ENCODE measurements around the gene FXYD2.

FXYD2 gene

GRCh38 chr11:117828611-117829368 is 4.2 kb upstream of the FXYD2 start:
- Histone ChIP-seq H3K79me1 (ENCODE audit: low read length) (no peaks in the 10 kb centered on the region), H3K56ac (ENCODE audit: low read length) (no peak overlapping the region), H4K8ac (ENCODE audit: low read depth, low read length) (no peak overlapping the region), H3K9ac (ENCODE audit: low read length) (no peak overlapping the region), H4K5ac (ENCODE audit: low read length) (no peak overlapping the region), H3K36me3 (ENCODE audit: control insufficient read depth, insufficient read depth, low read length) (no peaks in the 10 kb centered on the region), H2BK5ac (ENCODE audit: low read length) (no peak overlapping the region), H3K4me3 (ENCODE audit: low read length) (no peak overlapping the region), H3K79me2 (ENCODE audit: control insufficient read depth, insufficient read depth, low read length) (no peaks in the 10 kb centered on the region), H2AK5ac (ENCODE audit: low read length) (no peak overlapping the region), H3K27ac (ENCODE audit: low read depth, low read length) (no peak overlapping the region), H3K4me1 (ENCODE audit: control insufficient read depth, low read depth, low read length) (peaks cover 6% of the 10 kb centered on the region), H3K4ac (ENCODE audit: low read depth, low read length) (no peak overlapping the region), H2BK15ac (replicated peaks; ENCODE audit: low read depth) (no peak overlapping the region), H3K18ac (ENCODE audit: low read length) (no peak overlapping the region), H2BK120ac (ENCODE audit: low read depth, low read length) (no peak overlapping the region), H3K4me2 (ENCODE audit: low read length) (no peak overlapping the region), H3K23ac (ENCODE audit: low read length) (no peak overlapping the region), H3K27me3 (ENCODE audit: insufficient read depth, low read length, poor library complexity) (no peaks in the 10 kb centered on the region)
- WGBS (ENCODE audit: extremely low coverage, insufficient coverage, low lambda C conversion rate): no CpG with 5 or more reads among the region's 16 CpGs
- peak; percentile 61 for DNase-seq

GRCh38 chr11:117827521-117828511 is 3.3 kb upstream of the FXYD2 start:
- no peak overlapping the region for H2AK5ac ChIP-seq (ENCODE audit: low read length)
- no peaks in the 10 kb centered on the region for H3K79me2 ChIP-seq (ENCODE audit: control insufficient read depth, insufficient read depth, low read length)
- H2BK5ac ChIP-seq (ENCODE audit: low read length): no peak overlapping the region
- no peak overlapping the region for H3K4me2 ChIP-seq (ENCODE audit: low read length)
- H3K18ac ChIP-seq (ENCODE audit: low read length): no peak overlapping the region
- WGBS (ENCODE audit: extremely low coverage, insufficient coverage, low lambda C conversion rate): no CpG with 5 or more reads among the region's 15 CpGs
- no peak overlapping the region for H3K4me3 ChIP-seq (ENCODE audit: low read length)
- no peak overlapping the region for H3K27ac ChIP-seq (ENCODE audit: low read depth, low read length)
- H3K79me1 ChIP-seq (ENCODE audit: low read length): no peaks in the 10 kb centered on the region
- H3K4ac ChIP-seq (ENCODE audit: low read depth, low read length): no peak overlapping the region
- no peaks in the 10 kb centered on the region for H3K27me3 ChIP-seq (ENCODE audit: insufficient read depth, low read length, poor library complexity)
- no peak overlapping the region for H2BK15ac ChIP-seq (replicated peaks; ENCODE audit: low read depth)
- H3K56ac ChIP-seq (ENCODE audit: low read length): no peak overlapping the region
- H3K9ac ChIP-seq (ENCODE audit: low read length): no peak overlapping the region
- H3K4me1 ChIP-seq (ENCODE audit: control insufficient read depth, low read depth, low read length): peaks cover 13% of the 10 kb centered on the region
- H3K36me3 ChIP-seq (ENCODE audit: control insufficient read depth, insufficient read depth, low read length): no peaks in the 10 kb centered on the region
- no peak overlapping the region for H4K5ac ChIP-seq (ENCODE audit: low read length)
- H3K23ac ChIP-seq (ENCODE audit: low read length): no peak overlapping the region
- no peak overlapping the region for H4K8ac ChIP-seq (ENCODE audit: low read depth, low read length)
- DNase-seq: no peak
- H2BK120ac ChIP-seq (ENCODE audit: low read depth, low read length): no peak overlapping the region

GRCh38 chr11:117826832-117827231 is 2.3 kb upstream of the FXYD2 start:
- no peak overlapping the region for H3K23ac ChIP-seq (ENCODE audit: low read length)
- H3K36me3 ChIP-seq (ENCODE audit: control insufficient read depth, insufficient read depth, low read length): no peaks in the 10 kb centered on the region
- no peak overlapping the region for H4K5ac ChIP-seq (ENCODE audit: low read length)
- no peak for DNase-seq
- H3K27ac ChIP-seq (ENCODE audit: low read depth, low read length): no peak overlapping the region
- H2AK5ac ChIP-seq (ENCODE audit: low read length): no peak overlapping the region
- no peaks in the 10 kb centered on the region for H3K79me1 ChIP-seq (ENCODE audit: low read length)
- H3K56ac ChIP-seq (ENCODE audit: low read length): no peak overlapping the region
- no peak overlapping the region for H3K9ac ChIP-seq (ENCODE audit: low read length)
- no peaks in the 10 kb centered on the region for H3K79me2 ChIP-seq (ENCODE audit: control insufficient read depth, insufficient read depth, low read length)
- WGBS (ENCODE audit: extremely low coverage, insufficient coverage, low lambda C conversion rate): no CpG with 5 or more reads among the region's 3 CpGs
- H2BK5ac ChIP-seq (ENCODE audit: low read length): no peak overlapping the region
- no peak overlapping the region for H4K8ac ChIP-seq (ENCODE audit: low read depth, low read length)
- no peaks in the 10 kb centered on the region for H3K27me3 ChIP-seq (ENCODE audit: insufficient read depth, low read length, poor library complexity)
- no peak overlapping the region for H3K4me2 ChIP-seq (ENCODE audit: low read length)
- H2BK15ac ChIP-seq (replicated peaks; ENCODE audit: low read depth): no peak overlapping the region
- no peak overlapping the region for H2BK120ac ChIP-seq (ENCODE audit: low read depth, low read length)
- peaks cover 20% of the 10 kb centered on the region for H3K4me1 ChIP-seq (ENCODE audit: control insufficient read depth, low read depth, low read length)
- no peak overlapping the region for H3K4ac ChIP-seq (ENCODE audit: low read depth, low read length)
- no peak overlapping the region for H3K18ac ChIP-seq (ENCODE audit: low read length)
- H3K4me3 ChIP-seq (ENCODE audit: low read length): no peak overlapping the region

GRCh38 chr11:117826190-117826570 is 1.6 kb upstream of the FXYD2 start:
- Histone ChIP-seq H2BK5ac (ENCODE audit: low read length) (no peak overlapping the region), H4K5ac (ENCODE audit: low read length) (no peak overlapping the region), H3K4me2 (ENCODE audit: low read length) (no peak overlapping the region), H3K79me1 (ENCODE audit: low read length) (no peaks in the 10 kb centered on the region), H3K18ac (ENCODE audit: low read length) (no peak overlapping the region), H3K23ac (ENCODE audit: low read length) (no peak overlapping the region), H3K27me3 (ENCODE audit: insufficient read depth, low read length, poor library complexity) (no peaks in the 10 kb centered on the region), H2AK5ac (ENCODE audit: low read length) (no peak overlapping the region), H3K79me2 (ENCODE audit: control insufficient read depth, insufficient read depth, low read length) (no peaks in the 10 kb centered on the region), H3K4ac (ENCODE audit: low read depth, low read length) (no peak overlapping the region), H3K4me3 (ENCODE audit: low read length) (no peak overlapping the region), H3K4me1 (ENCODE audit: control insufficient read depth, low read depth, low read length) (peaks cover 20% of the 10 kb centered on the region), H3K36me3 (ENCODE audit: control insufficient read depth, insufficient read depth, low read length) (no peaks in the 10 kb centered on the region), H2BK120ac (ENCODE audit: low read depth, low read length) (no peak overlapping the region), H3K27ac (ENCODE audit: low read depth, low read length) (no peak overlapping the region), H3K9ac (ENCODE audit: low read length) (no peak overlapping the region), H3K56ac (ENCODE audit: low read length) (no peak overlapping the region), H4K8ac (ENCODE audit: low read depth, low read length) (no peak overlapping the region), H2BK15ac (replicated peaks; ENCODE audit: low read depth) (no peak overlapping the region)
- no peak for DNase-seq
- no CpG with 5 or more reads among the region's 10 CpGs for WGBS (ENCODE audit: extremely low coverage, insufficient coverage, low lambda C conversion rate)

- Histone ChIP-seq H3K18ac (ENCODE audit: low read length) (no peak overlapping the region), H3K4me1 (ENCODE audit: control insufficient read depth, low read depth, low read length) (peaks cover 16% of the 10 kb centered on the region), H3K9ac (ENCODE audit: low read length) (no peak overlapping the region), H2AK5ac (ENCODE audit: low read length) (no peak overlapping the region), H2BK120ac (ENCODE audit: low read depth, low read length) (no peak overlapping the region), H3K23ac (ENCODE audit: low read length) (no peak overlapping the region), H3K79me1 (ENCODE audit: low read length) (no peaks in the 10 kb centered on the region), H3K56ac (ENCODE audit: low read length) (no peak overlapping the region), H3K27me3 (ENCODE audit: insufficient read depth, low read length, poor library complexity) (no peaks in the 10 kb centered on the region), H4K5ac (ENCODE audit: low read length) (no peak overlapping the region), H2BK15ac (replicated peaks; ENCODE audit: low read depth) (no peak overlapping the region), H3K4ac (ENCODE audit: low read depth, low read length) (no peak overlapping the region), H3K4me2 (ENCODE audit: low read length) (no peak overlapping the region), H3K27ac (ENCODE audit: low read depth, low read length) (no peak overlapping the region), H3K36me3 (ENCODE audit: control insufficient read depth, insufficient read depth, low read length) (no peaks in the 10 kb centered on the region), H3K4me3 (ENCODE audit: low read length) (no peak overlapping the region), H3K79me2 (ENCODE audit: control insufficient read depth, insufficient read depth, low read length) (no peaks in the 10 kb centered on the region), H4K8ac (ENCODE audit: low read depth, low read length) (no peak overlapping the region), H2BK5ac (ENCODE audit: low read length) (no peak overlapping the region)
- no peak for DNase-seq
- no CpG with 5 or more reads among the region's 8 CpGs for WGBS (ENCODE audit: extremely low coverage, insufficient coverage, low lambda C conversion rate)
Observed at GRCh38 chr11:117825538-117826189, 1.1 kb upstream of the FXYD2 start.
